ENCODE data around the gene MAP1B.

The MAP1B gene

DNA sequence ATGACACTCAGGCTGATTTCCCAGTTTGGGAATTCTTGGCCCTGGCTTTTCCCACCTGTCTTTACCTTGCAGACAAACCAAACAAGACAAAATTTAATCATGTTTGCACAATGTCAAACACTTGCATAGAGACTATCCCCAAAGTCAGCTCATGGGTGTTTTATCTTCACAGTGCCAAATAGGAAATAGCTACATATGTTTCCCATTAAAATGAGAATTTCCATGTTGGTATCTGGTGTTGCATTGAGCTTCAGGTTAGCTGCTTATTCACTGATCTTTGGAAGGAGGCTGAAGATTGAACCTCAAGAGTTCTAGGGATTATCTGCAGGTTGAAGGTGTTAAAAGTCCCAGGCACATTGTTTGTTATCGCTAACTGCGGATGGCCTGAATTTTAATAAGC, 19.5 kb downstream of the MAP1B start:
- Histone ChIP-seq H3K4me2 (ENCODE audit: insufficient read depth, low read length) (no peak overlapping the region), H3K9ac (ENCODE audit: low read depth, low read length) (no peak overlapping the region), H3K79me2 (ENCODE audit: insufficient read depth, low read length) (no peaks in the 10 kb centered on the region), H3K36me3 (ENCODE audit: insufficient read depth, low read length) (no peaks in the 10 kb centered on the region), H2AFZ (ENCODE audit: low read depth, low read length) (no peak overlapping the region), H3K27me3 (ENCODE audit: insufficient read depth, low read length, poor library complexity) (peaks cover 31% of the 10 kb centered on the region), H3K4me3 (ENCODE audit: low read depth in 1 of 2, low read length in 2 of 2) (no peak overlapping the region), H3K27ac (ENCODE audit: low read length) (no peak overlapping the region), H3K9me3 (ENCODE audit: insufficient read depth, low read length, severe bottlenecking) (no peaks in the 10 kb centered on the region), H4K20me1 (ENCODE audit: insufficient read depth, low read length) (no peaks in the 10 kb centered on the region), H3K4me1 (ENCODE audit: insufficient read depth, low read length) (no peaks in the 10 kb centered on the region)
- ATAC-seq (ENCODE audit: insufficient read depth, low read depth), result no peak
- TF ChIP-seq, protein P1, sequence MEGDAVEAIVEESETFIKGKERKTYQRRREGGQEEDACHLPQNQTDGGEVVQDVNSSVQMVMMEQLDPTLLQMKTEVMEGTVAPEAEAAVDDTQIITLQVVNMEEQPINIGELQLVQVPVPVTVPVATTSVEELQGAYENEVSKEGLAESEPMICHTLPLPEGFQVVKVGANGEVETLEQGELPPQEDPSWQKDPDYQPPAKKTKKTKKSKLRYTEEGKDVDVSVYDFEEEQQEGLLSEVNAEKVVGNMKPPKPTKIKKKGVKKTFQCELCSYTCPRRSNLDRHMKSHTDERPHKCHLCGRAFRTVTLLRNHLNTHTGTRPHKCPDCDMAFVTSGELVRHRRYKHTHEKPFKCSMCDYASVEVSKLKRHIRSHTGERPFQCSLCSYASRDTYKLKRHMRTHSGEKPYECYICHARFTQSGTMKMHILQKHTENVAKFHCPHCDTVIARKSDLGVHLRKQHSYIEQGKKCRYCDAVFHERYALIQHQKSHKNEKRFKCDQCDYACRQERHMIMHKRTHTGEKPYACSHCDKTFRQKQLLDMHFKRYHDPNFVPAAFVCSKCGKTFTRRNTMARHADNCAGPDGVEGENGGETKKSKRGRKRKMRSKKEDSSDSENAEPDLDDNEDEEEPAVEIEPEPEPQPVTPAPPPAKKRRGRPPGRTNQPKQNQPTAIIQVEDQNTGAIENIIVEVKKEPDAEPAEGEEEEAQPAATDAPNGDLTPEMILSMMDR (IDR thresholded peaks at IDR 0.05; ENCODE audit: borderline replicate concordance, extremely low read depth, low read length, poor library complexity, severe bottlenecking), result no peak
- TF ChIP-seq EZH2 (IDR thresholded peaks at IDR 0.05; ENCODE audit: borderline replicate concordance, low read depth, low read length, severe bottlenecking), result no peak
- DNase-seq, result no peak

DNA sequence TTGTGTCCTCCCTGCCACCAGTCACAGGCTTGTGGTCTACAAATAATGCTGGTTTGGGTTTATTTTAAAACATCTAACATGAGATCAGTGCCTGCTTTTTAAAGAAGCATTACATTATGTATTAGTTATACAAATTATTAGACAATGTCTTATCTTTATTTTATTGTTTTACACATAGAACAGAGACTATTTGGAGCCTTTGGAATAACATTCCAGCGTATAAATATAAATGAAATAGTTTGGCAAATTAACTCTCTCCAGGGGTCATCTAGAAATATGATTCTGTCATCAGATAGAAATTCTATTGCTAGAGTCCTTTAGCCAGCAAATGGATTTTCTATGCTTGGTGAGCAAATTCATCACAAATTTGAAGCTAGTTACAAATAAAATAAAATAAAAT, 22.4 kb downstream of the MAP1B start:
- no peak for TF ChIP-seq EZH2 (IDR thresholded peaks at IDR 0.05; ENCODE audit: borderline replicate concordance, low read depth, low read length, severe bottlenecking)
- TF ChIP-seq, protein P1 (IDR thresholded peaks at IDR 0.05; ENCODE audit: borderline replicate concordance, extremely low read depth, low read length, poor library complexity, severe bottlenecking), result no peak
- no peak overlapping the region for H2AFZ ChIP-seq (ENCODE audit: low read depth, low read length)
- H3K4me3 ChIP-seq (ENCODE audit: low read depth in 1 of 2, low read length in 2 of 2), result no peak overlapping the region
- peaks cover 33% of the 10 kb centered on the region for H3K27me3 ChIP-seq (ENCODE audit: insufficient read depth, low read length, poor library complexity)
- DNase-seq, result no peak
- no peaks in the 10 kb centered on the region for H3K79me2 ChIP-seq (ENCODE audit: insufficient read depth, low read length)
- H3K36me3 ChIP-seq (ENCODE audit: insufficient read depth, low read length), result no peaks in the 10 kb centered on the region
- ATAC-seq (ENCODE audit: insufficient read depth, low read depth), result no peak
- H3K9ac ChIP-seq (ENCODE audit: low read depth, low read length), result no peak overlapping the region
- no peaks in the 10 kb centered on the region for H3K9me3 ChIP-seq (ENCODE audit: insufficient read depth, low read length, severe bottlenecking)
- no peaks in the 10 kb centered on the region for H4K20me1 ChIP-seq (ENCODE audit: insufficient read depth, low read length)
- H3K27ac ChIP-seq (ENCODE audit: low read length), result no peak overlapping the region
- no peak overlapping the region for H3K4me2 ChIP-seq (ENCODE audit: insufficient read depth, low read length)
- no peaks in the 10 kb centered on the region for H3K4me1 ChIP-seq (ENCODE audit: insufficient read depth, low read length)

GRCh38 chr5:72130351-72130761, 23.1 kb downstream of the MAP1B start:
- no peaks in the 10 kb centered on the region for H3K36me3 ChIP-seq (ENCODE audit: insufficient read depth, low read length)
- no peak overlapping the region for H3K4me3 ChIP-seq (ENCODE audit: low read depth in 1 of 2, low read length in 2 of 2)
- DNase-seq (no peak), ATAC-seq (ENCODE audit: insufficient read depth, low read depth) (no peak)
- no peaks in the 10 kb centered on the region for H3K79me2 ChIP-seq (ENCODE audit: insufficient read depth, low read length)
- no peaks in the 10 kb centered on the region for H4K20me1 ChIP-seq (ENCODE audit: insufficient read depth, low read length)
- TF ChIP-seq, protein P1 (IDR thresholded peaks at IDR 0.05; ENCODE audit: borderline replicate concordance, extremely low read depth, low read length, poor library complexity, severe bottlenecking), result no peak
- no peak for TF ChIP-seq EZH2 (IDR thresholded peaks at IDR 0.05; ENCODE audit: borderline replicate concordance, low read depth, low read length, severe bottlenecking)
- no peaks in the 10 kb centered on the region for H3K4me1 ChIP-seq (ENCODE audit: insufficient read depth, low read length)
- H3K27me3 ChIP-seq (ENCODE audit: insufficient read depth, low read length, poor library complexity), result peaks cover 29% of the 10 kb centered on the region
- H3K4me2 ChIP-seq (ENCODE audit: insufficient read depth, low read length), result no peak overlapping the region
- no peak overlapping the region for H3K27ac ChIP-seq (ENCODE audit: low read length)
- no peaks in the 10 kb centered on the region for H3K9me3 ChIP-seq (ENCODE audit: insufficient read depth, low read length, severe bottlenecking)
- H2AFZ ChIP-seq (ENCODE audit: low read depth, low read length), result no peak overlapping the region
- H3K9ac ChIP-seq (ENCODE audit: low read depth, low read length), result no peak overlapping the region
